ACHN (cell line): ENCODE measurements around the gene ATP6V0A1.
"Not testable (repeated sequence)": the region's sequence is repeated elsewhere in the genome, so short reads cannot be mapped to it uniquely, and the experiment has no call there.

ENCODE experiments used
- DNase-seq: peaks from one replicate; pipeline ENCODE4 v3.0.0-alpha.2; 2015
- in situ Hi-C: cut with HindIII; loops from 2 replicates; pipeline ENCODE4 v1.10.0; 2017; ENCODE audit warnings: low sequenced_read_pairs, low pct_ligation_motif_present, low pct_unique_long_range_greater_than_20kb

The ATP6V0A1 gene

GRCh38 chr17:42547698-42548069, 89.0 kb downstream of the ATP6V0A1 start:
- in situ Hi-C loops: no loop called here

GRCh38 chr17:42548070-42548837, 89.6 kb downstream of the ATP6V0A1 start:
- in situ Hi-C loops: no loop called here
- DNase-seq: peak; percentile 84

More at GRCh38 chr17:42547698-42548069, 89.0 kb downstream of the ATP6V0A1 start:
- no peak for DNase-seq

GRCh38 chr17:42548993-42549755, 90.5 kb downstream of the ATP6V0A1 start:
- DNase-seq: no peak
- in situ Hi-C loops: no loop called here

- DNase-seq, in situ Hi-C loops: not testable (repeated sequence)
These were observed 94.1 kb downstream of the ATP6V0A1 start, which contains the start of gene HSD17B1 for GRCh38 chr17:42552736-42553135. Gene HSD17B1, plus strand, starts transcription at chr17:42552923. Its CDS starts 11 bp downstream, at chr17:42552934.

- in situ Hi-C loops: no loop called here
- no peak for DNase-seq
These were observed 94.6 kb downstream of the ATP6V0A1 start for GRCh38 chr17:42553161-42553818.

- in situ Hi-C loops: no loop called here
- DNase-seq: peak; percentile 43
These were observed 95.2 kb downstream of the ATP6V0A1 start for GRCh38 chr17:42553866-42554249.

- in situ Hi-C loops: no loop called here
- peak; percentile 87 for DNase-seq
These were observed 95.8 kb downstream of the ATP6V0A1 start for GRCh38 chr17:42554250-42555121.

- no peak for DNase-seq
- in situ Hi-C loops: no loop called here
These were observed 96.5 kb downstream of the ATP6V0A1 start for GRCh38 chr17:42555122-42555622.

- in situ Hi-C loops: not testable (repeated sequence)
- peak; percentile 62 for DNase-seq
These were observed 97.4 kb downstream of the ATP6V0A1 start for GRCh38 chr17:42555961-42556617.

GRCh38 chr17:42559075-42559474, 100.4 kb downstream of the ATP6V0A1 start:
- in situ Hi-C loops: no loop called here
- DNase-seq: no peak

GRCh38 chr17:42560246-42560645, 101.6 kb downstream of the ATP6V0A1 start:
- no peak for DNase-seq
- in situ Hi-C loops: no loop called here

GRCh38 chr17:42561897-42562387, 103.3 kb downstream of the ATP6V0A1 start, which contains the start of gene COASY:
Gene COASY, plus strand, starts transcription at chr17:42562148. Its CDS starts 475 bp downstream, at chr17:42562623.
- DNase-seq: peak; percentile 99
- in situ Hi-C loops: no loop called here

- in situ Hi-C loops: no loop called here
- no peak for DNase-seq
These were observed 103.9 kb downstream of the ATP6V0A1 start for GRCh38 chr17:42562388-42563142.

- in situ Hi-C loops: no loop called here
- DNase-seq: no peak
These were observed 104.4 kb downstream of the ATP6V0A1 start for GRCh38 chr17:42563143-42563509.

- no peak for DNase-seq
- in situ Hi-C loops: no loop called here
These were observed 104.9 kb downstream of the ATP6V0A1 start for GRCh38 chr17:42563543-42563942.

- no peak for DNase-seq
- in situ Hi-C loops: no loop called here
These were observed 105.3 kb downstream of the ATP6V0A1 start for GRCh38 chr17:42563950-42564349.
